T-helper 2 cell treated with Interferon-gamma antibody and Interleukin-4, amounts not matched to agents 5 μg/mL and 100 μg/mL, for 36 hours (primary cell): ENCODE measurements around the gene NQO2.
"Not testable (repeated sequence)": the region's sequence is repeated elsewhere in the genome, so short reads cannot be mapped to it uniquely, and the experiment has no call there.

Experiments
- DNase-seq: peaks from one replicate; pipeline ENCODE4 v3.0.0; 2021; ENCODE audit warnings: low spot score
- H3K27ac Mint-ChIP-seq: one replicate; pipeline ENCODE4 v1.8.0; 2021; ENCODE audit warnings: mild to moderate bottlenecking, mixed read lengths
- H3K27me3 Mint-ChIP-seq: one replicate; pipeline ENCODE4 v1.8.0; 2021; ENCODE audit warnings: low read depth, mixed read lengths
- H3K36me3 Mint-ChIP-seq: one replicate; pipeline ENCODE4 v1.8.0; 2021; ENCODE audit warnings: low read depth, mixed read lengths
- H3K4me1 Mint-ChIP-seq: one replicate; pipeline ENCODE4 v1.8.0; 2021; ENCODE audit warnings: low read depth, mixed read lengths
- H3K4me3 Mint-ChIP-seq: one replicate; pipeline ENCODE4 v1.8.0; 2022; ENCODE audit warnings: mild to moderate bottlenecking, moderate library complexity, mixed read lengths
- H3K9me3 Mint-ChIP-seq: one replicate; pipeline ENCODE4 v1.8.0; 2021; ENCODE audit warnings: mixed read lengths

Gene NQO2

DNA sequence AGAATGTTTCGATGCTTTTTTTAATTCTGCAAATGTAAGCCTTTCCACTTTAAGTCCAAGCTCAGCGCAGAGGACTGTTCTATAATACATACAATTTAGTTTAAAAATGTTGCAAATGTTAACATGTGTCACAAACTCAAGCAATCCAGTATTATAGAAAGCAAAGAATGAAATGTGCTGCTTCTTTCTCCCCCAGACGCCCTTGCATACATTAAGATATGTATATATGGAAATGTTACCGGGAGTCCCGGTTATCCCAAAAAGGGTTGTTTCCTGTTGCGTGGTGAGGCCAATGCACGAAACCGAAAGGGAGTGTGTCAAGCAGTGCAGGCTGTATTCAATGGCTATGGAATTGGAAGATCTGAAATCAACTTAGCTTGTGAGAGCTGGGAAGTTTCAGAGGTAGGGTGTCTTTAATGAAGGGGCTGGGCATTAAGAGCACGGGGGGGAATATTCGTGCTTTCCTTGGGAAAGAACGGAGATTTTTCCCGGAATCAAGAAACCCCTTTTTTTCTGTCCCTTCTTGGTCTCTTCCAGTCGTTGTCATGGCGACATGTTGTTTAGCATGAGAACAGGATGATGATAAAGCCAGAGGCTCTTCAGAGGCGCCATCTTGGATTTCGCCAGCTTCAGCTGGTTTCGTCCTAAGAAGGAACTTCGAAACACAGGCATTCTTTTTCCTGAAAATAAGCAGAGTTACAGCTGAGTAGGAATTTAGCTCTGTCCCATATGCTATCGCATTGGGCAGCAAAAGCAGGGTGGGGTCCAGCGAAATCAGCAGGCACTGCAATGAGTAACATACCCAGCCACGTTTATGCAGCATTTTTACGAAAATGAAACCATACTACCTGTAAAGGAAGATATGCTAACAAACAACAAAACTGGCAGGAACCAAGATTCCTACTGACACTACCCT, 10.1 kb upstream of the NQO2 start:
- Mint-ChIP-seq H3K27me3 (no peaks in the 10 kb centered on the region), H3K36me3 (peaks cover 2% of the 10 kb centered on the region), H3K4me1 (peaks cover 24% of the 10 kb centered on the region), H3K27ac (peak overlapping the region; percentile 100), H3K9me3 (no peaks in the 10 kb centered on the region), H3K4me3 (peak overlapping the region; percentile 100)
- DNase-seq = peak; percentile 76

DNA sequence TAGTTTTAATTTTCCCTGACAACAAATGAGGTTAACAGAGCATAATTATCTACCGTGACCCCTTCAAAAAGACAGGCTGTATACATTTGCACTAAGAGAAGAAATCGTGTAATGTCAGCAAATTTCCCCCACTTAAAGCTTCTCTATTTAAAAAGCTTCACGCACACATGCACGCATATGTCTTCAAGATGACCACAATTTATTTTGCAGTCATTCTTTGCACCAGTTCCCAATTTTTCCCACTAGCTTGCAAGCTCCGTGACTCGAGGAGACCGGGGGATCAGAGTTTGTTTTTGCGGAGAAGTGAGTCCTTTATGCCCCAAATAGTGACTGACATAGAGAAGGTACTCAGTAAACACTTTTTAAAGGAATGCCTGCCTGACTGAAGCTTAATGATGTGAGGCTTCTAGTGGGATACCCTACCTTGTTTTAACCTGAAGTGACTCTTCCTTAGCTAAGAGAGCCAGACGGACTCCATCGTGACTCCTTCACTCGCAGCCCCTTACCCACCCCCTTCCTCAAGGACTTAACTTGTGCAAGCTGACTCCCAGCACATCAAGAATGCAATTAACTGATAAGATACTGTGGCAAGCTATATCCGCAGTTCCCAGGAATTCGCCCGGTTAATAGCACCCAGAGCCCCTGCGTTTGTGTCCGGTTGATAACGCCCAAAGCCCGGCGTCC, 9.3 kb upstream of the NQO2 start:
- H3K27ac Mint-ChIP-seq = peak overlapping the region; percentile 100
- peaks cover 24% of the 10 kb centered on the region for H3K4me1 Mint-ChIP-seq
- peak overlapping the region; percentile 100 for H3K4me3 Mint-ChIP-seq
- H3K27me3 Mint-ChIP-seq = no peaks in the 10 kb centered on the region
- peaks cover 2% of the 10 kb centered on the region for H3K36me3 Mint-ChIP-seq
- peak; percentile 12 for DNase-seq
- H3K9me3 Mint-ChIP-seq = no peaks in the 10 kb centered on the region

DNA sequence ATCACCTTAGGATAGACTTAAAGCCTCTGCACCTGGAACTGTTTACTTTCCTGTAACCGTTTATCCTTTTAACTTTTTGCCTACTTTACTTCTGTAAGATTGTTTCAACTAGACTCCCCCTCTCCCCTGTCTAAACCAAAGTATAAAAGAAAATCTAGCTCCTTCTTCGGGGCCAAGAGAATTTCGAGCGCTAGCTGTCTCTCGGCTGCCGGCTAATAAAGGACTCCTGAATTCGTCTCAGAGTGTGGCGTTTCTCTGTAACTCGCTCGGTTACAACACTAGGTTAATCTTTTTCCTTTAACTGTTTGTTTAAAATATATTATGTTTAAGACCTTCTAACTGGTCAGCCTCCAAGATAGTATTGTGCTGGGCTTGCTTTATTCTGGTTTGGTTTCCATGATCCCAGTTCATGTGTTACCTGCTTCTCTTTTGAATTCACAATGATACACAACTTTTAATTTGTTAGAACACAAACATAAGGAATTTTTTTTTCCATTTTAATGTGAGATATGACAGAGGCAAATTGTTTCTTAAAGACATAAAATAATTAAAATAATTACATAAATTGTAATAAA, 8.7 kb upstream of the NQO2 start:
- Mint-ChIP-seq H3K9me3 (no peaks in the 10 kb centered on the region), H3K27ac (peak overlapping the region; percentile 100), H3K36me3 (peaks cover 2% of the 10 kb centered on the region), H3K4me3 (peak overlapping the region; percentile 100), H3K27me3 (no peaks in the 10 kb centered on the region), H3K4me1 (peaks cover 24% of the 10 kb centered on the region)
- DNase-seq = no peak

DNA sequence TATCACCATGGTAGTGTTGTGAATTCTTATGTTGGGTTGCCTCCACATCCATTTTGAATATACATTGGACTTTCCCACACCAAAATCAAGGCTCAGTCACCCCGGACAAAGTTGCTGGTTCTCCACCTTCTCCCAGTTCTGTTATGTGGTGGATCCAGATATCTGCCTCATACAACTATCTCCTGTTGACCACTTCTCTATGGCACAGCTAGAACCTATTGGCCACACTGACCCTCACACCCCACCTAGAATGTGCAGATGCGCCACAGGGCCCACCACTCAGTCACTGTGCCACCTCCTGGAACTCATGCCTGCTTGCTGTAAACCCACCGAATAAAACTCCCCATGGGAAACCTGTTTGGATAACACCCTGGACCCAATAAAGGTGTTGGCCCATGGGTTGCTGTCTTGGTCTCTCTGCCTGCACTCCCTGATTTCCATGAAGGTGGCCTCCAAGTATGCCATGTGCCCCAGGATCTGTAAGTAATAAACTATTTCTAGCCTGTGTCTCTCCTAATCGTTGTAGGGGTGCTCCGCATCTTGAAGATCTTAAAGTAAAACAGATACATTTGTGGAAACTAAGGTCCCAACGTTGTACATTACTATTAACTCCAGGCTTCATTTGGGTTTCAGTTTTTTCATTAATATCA, 7.2 kb upstream of the NQO2 start:
- no peak overlapping the region for H3K4me3 Mint-ChIP-seq
- H3K4me1 Mint-ChIP-seq = peaks cover 21% of the 10 kb centered on the region
- H3K9me3 Mint-ChIP-seq = no peaks in the 10 kb centered on the region
- no peak for DNase-seq
- H3K36me3 Mint-ChIP-seq = peaks cover 2% of the 10 kb centered on the region
- no peak overlapping the region for H3K27ac Mint-ChIP-seq
- no peaks in the 10 kb centered on the region for H3K27me3 Mint-ChIP-seq

DNA sequence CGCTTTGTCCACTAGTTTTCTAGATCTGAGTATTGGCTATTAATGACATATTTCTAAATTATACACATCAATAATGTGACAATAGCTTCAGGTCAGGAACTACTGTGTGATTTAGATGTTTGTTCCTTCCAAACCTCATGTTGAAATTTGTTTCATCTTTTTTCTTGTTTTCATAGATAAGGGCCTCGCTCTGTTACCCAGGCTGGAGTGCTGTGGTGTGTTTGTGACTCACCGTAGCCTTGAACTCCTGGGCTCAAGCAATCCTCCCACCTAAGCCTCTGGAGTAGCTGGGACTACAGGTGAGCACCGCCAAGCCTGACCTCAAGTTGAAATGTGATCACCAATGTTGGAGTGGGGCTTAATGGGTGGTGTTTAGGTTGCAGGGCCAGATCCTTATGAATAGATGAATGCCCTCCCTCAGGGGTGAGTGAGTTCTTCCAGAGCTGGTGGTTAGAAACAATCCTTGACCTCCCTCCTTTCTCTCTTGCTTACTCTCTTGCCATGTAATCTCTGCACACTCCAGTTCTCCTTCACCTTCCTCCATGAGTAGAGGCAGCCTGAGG, 5.9 kb upstream of the NQO2 start:
- Mint-ChIP-seq H3K9me3 (no peaks in the 10 kb centered on the region), H3K4me1 (peaks cover 19% of the 10 kb centered on the region), H3K27ac (no peak overlapping the region), H3K27me3 (no peaks in the 10 kb centered on the region), H3K36me3 (peaks cover 2% of the 10 kb centered on the region), H3K4me3 (no peak overlapping the region)
- DNase-seq = no peak

DNA sequence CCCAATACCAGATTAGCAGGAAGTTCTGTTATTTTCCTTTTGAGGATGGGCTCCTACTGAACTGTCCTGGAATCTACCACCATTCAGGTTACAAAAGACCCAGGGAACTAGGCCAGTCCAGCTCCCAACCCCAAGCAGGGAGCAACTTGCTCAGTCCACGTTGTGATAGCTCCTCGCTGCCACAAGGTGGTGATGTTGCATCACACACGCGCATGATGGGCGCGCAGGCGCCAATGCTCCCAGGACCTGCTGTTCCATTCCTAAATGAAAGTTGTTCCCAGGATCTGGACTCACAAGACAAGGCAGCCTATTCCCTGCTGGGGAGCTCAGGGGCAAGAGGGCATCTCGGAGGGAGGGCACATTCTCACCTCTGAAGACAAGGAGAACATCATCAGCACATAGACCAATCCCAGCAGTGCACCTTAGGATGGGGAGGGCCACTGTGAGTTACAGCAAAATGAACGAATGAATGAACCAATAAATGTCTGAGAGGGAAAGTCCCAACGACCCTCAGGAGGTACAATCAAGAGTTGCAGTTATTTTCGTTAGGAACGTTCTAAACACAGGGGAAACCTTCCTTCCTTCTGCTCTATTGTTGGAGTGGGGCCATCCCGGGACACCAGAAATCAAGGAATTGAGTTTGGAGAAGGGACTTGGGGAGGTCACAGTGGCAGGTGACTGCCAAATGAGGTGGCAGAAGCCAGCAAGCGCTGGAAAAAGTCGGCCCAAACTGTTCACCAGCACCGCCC, 1.3 kb upstream of the NQO2 start:
- peak overlapping the region; percentile 92 for H3K4me3 Mint-ChIP-seq
- not testable (repeated sequence) for H3K9me3 Mint-ChIP-seq, H3K36me3 Mint-ChIP-seq, H3K27me3 Mint-ChIP-seq
- H3K27ac Mint-ChIP-seq = peak overlapping the region; percentile 91
- peaks cover 29% of the 10 kb centered on the region for H3K4me1 Mint-ChIP-seq
- peak; percentile 44 for DNase-seq

DNA sequence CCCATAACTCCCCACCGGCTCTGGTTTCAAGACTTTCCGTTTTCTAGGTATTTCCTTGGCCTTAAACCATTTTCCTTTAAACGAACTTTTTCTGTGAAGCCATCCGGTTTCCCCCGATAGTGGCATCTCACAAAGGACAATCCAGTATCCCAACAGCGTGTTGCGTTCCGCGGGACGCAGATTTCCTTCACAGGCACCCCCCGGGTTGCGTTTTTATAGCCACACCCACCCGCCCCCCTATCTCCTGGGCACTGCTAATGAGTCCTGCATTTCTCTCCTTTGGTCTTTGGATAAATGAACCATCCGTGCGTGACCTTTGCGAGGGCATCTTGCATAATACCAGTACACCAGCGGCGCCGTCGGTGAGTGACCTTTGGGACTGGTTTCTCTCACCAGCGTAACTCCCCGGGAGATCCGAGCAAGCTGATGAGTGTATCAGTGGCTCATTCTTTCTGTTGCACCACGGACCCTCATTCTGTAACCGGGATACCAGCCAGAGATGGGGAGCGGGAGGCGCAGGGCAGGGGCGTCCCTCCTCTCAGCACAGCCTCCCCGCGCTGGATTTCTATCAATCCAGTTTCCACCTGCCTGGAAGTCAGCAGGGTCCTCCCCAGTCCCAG, 586 bp upstream of the NQO2 start:
- H3K36me3 Mint-ChIP-seq = peaks cover 6% of the 10 kb centered on the region
- DNase-seq = peak; percentile 81
- H3K27ac Mint-ChIP-seq = peak overlapping the region; percentile 91
- peak overlapping the region; percentile 92 for H3K4me3 Mint-ChIP-seq
- H3K27me3 Mint-ChIP-seq = no peaks in the 10 kb centered on the region
- no peaks in the 10 kb centered on the region for H3K9me3 Mint-ChIP-seq
- H3K4me1 Mint-ChIP-seq = peaks cover 29% of the 10 kb centered on the region

DNA sequence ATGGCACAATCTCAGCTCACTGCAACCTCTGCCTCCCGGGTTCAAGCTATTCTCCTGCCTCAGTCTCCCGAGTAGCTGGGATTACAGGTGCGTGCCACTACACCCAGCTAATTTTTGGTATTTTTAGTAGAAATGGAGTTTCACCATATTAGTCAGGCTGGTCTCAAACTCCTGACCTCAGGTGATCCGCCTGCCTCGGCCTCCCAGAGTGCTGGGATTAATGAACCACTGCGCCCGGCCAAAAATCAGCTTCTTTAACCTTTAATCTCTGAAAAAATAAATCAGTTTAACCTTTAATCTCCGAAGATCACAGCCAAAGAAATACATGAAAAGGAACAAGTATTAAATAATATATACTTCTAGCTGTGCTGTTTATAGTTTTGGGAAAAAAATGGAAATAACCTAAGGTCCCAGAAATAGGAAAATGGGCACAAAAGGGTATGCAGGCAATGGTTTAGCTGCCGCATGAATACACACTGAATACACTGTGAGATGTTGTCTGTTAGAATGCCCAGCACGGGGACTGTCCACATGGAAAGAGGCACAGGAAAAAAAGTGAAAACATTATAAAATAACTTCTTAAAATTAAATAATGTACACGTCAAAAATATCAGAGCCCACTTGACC, 1.6 kb downstream of the NQO2 start:
- no peaks in the 10 kb centered on the region for H3K9me3 Mint-ChIP-seq
- H3K27me3 Mint-ChIP-seq = no peaks in the 10 kb centered on the region
- peaks cover 34% of the 10 kb centered on the region for H3K4me1 Mint-ChIP-seq
- no peak overlapping the region for H3K27ac Mint-ChIP-seq
- peaks cover 22% of the 10 kb centered on the region for H3K36me3 Mint-ChIP-seq
- no peak for DNase-seq
- peak overlapping the region; percentile 91 for H3K4me3 Mint-ChIP-seq

DNA sequence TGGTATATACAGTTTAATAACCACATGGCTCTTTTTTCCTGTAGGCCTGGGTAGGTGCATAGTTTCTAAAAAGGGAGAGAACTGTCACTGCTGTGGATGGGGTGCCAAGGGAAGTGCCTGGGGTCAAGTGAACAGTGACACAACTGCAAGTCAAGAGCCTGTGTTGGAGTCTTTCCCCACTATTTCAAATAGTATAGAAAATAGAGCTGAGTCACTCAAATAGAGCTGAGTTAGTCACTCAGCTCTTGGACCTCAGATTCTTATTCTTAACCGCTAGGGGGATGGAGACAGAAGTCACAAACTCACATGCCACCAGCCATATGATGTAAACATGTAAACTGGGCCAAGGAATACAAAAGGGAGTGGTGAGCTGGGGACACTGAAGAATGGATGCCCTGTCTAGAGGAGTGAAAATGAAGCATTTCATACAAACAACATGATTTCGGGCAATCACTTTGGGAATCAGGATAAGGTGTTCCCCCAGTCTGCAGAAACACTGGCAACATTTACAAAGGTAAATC, 2.1 kb downstream of the NQO2 start:
- peaks cover 26% of the 10 kb centered on the region for H3K36me3 Mint-ChIP-seq
- H3K27ac Mint-ChIP-seq = peak overlapping the region; percentile 36

DNA sequence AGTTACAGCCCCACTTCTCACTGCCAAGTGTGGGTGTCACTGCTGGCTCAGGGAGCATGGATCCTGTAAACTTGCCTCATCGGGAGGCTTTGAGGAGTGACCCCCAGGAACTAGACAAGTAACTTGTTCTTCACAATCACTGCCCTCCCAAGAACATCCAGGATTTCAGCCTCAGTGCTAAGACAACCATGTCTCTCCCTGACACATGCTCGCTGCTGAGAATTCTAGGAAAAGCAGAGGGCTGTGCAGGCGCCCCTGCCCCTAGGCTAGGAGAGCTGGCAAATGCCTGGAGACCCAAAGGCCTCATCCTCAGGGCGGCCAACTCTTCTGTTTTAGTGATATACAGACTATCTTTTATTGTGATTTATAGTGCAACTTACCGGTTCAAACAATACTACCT, 3.5 kb downstream of the NQO2 start:
- not testable (repeated sequence) for H3K9me3 Mint-ChIP-seq, DNase-seq, H3K27ac Mint-ChIP-seq, H3K4me3 Mint-ChIP-seq, H3K27me3 Mint-ChIP-seq
- peaks cover 38% of the 10 kb centered on the region for H3K36me3 Mint-ChIP-seq
- H3K4me1 Mint-ChIP-seq = peaks cover 31% of the 10 kb centered on the region

More for the DNA sequence above, 2.1 kb downstream of the NQO2 start:
- Mint-ChIP-seq H3K9me3 (no peaks in the 10 kb centered on the region), H3K27me3 (no peaks in the 10 kb centered on the region), H3K4me3 (peak overlapping the region; percentile 42), H3K4me1 (peaks cover 34% of the 10 kb centered on the region)
- no peak for DNase-seq

DNA sequence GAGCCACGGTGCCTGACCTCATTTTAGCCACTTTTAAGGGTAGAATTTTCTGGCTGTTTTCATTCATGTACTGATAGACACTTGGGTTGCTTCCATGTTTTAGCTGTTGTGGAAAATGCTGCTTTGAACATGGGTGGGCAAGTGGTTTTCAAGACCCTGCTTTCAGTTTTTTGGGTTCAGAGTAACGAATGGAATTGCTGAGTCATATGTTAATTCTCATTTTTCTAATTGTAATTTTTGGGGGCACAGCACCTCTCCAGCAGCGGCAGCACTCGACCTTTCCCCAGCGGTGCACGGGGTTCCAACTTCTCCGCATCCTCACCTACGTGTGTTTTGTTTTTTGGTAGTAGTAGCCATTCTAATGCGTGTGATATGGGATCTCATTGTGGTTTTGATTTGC, 5.4 kb downstream of the NQO2 start:
- no peak overlapping the region for H3K4me3 Mint-ChIP-seq
- peaks cover 13% of the 10 kb centered on the region for H3K9me3 Mint-ChIP-seq
- no peak for DNase-seq
- H3K4me1 Mint-ChIP-seq = peaks cover 25% of the 10 kb centered on the region
- H3K27ac Mint-ChIP-seq = no peak overlapping the region
- peaks cover 57% of the 10 kb centered on the region for H3K36me3 Mint-ChIP-seq
- H3K27me3 Mint-ChIP-seq = no peaks in the 10 kb centered on the region

DNA sequence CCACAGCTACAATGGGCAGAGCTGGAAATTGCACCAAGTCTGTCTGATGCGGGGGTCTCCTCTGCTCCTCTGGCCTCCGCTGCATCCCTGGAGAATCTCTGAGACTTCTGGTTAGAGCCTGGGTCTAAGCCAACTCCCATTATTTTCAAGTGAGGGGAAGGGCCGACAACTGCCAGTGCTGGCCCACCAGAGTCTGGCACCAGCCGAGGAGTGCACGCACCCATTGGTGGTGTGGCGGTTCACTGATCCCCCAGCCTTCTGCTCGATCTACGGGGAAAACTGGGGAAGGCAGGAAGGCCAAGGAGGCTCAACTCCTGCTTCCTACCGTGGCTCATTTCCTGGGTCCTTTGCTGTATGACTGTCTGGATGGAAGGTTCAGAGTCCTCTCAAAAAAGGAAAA, 6.2 kb downstream of the NQO2 start:
- H3K27me3 Mint-ChIP-seq = no peaks in the 10 kb centered on the region
- no peak for DNase-seq
- H3K4me3 Mint-ChIP-seq = no peak overlapping the region
- H3K9me3 Mint-ChIP-seq = peaks cover 21% of the 10 kb centered on the region
- peaks cover 65% of the 10 kb centered on the region for H3K36me3 Mint-ChIP-seq
- no peak overlapping the region for H3K27ac Mint-ChIP-seq
- H3K4me1 Mint-ChIP-seq = peaks cover 24% of the 10 kb centered on the region
